ENCODE data around the gene FGF4.

Gene FGF4, protein sequence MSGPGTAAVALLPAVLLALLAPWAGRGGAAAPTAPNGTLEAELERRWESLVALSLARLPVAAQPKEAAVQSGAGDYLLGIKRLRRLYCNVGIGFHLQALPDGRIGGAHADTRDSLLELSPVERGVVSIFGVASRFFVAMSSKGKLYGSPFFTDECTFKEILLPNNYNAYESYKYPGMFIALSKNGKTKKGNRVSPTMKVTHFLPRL

DNA sequence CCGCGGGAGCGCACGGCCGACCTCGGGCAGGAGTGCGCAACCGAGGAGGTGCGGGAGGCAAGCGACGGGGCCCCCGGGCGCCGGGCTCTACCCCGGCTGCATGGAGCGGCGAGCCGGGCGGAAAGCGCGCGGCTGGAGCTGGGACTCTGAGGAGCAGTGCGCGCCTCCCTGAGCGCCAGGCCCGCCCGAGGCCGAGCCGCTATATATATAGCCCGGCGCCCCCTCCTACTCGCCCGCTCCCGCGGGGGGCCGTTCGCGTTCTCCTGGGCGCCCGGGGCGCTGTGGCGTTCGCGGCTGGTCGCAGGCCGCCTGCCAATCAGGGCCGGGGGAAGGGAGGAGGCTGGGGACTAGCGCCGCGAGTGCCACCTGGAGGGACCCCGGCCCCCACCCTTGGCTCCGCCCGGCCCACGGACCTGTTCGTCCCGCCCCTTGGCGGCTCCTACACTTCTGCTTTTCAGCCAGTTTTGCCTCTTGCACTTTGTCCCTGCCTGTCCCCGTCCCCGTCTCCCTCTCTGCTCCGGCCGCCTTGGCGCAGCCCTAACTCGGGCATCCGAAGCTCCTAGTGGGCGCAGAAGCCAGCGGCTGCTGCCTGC lies at the start of gene FGF4:
TSS of gene FGF4 (minus strand) at position 179 of the 593 bp plus-strand sequence. CDS start 257 bp downstream, outside the sequence.
- no peak for DNase-seq

DNA sequence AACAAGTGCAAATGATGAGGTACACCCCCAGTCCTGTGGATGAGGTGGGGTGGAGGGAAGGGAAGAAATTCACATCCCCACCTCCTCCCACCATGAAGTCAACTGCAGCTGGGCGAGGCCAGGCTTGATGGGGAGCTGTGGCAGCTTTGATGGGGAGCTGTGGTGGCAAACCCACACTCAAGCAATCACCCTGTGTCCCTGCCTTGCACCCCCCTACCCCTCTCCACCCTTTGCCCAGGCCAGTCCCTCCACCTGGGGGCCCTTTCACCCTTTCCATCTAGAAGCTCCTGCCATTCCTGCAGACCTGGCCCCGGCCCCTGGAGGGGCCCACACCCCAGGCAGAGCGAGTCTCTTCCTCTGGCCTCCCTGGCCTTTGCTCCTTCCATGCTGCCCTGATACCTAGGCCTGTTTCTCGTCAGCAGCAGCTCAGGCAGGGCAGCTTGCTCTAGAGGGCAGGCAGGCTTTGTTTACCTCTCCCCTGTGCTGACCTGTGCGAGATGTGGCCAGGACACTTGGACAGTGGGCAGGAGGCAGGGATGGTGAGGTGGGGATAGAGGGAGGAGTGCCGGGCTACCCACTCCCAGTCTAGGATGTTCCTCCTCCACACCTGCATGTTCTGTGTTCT lies 48.6 kb upstream of the FGF4 start:
- DNase-seq = no peak

DNA sequence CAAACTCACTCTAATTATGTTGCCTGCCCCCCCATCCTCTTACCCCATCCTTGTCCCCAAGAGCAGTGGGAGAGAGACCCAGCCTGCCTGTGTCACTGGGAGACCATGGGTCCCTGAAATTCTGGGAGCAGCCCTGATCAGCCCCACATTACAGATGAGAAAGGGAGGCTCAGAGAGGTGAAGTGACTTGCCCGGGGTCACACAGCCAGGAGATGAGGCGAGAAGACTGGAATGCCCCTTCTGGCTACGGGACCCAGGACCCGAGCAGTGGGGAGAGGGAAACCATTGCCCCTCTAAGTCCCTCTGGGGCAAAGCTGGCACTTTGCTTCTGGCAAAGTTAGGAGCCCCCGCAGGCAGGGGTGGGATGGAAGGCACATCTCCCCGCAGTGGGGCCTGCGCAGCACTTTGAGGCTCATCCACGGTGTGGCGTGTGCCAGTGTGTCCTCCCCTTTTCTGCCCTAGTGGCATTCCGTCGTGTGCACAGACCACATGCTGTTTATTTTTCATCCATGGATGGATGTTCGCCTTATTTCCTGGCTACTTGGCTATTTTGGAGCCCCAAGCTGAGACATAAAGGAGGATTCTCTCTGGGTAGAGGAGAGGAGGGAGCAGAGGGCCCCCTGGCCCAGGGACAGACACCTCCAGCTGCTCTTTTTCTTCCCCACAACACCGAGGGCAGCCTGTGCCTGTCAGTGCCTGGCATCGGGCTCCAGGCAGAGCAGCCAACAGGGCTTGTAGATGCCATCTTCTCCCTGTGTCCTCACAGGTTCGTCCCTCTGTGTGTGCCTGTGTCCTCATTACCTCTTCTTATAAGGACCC lies 47.7 kb upstream of the FGF4 start:
- no peak for DNase-seq

DNA sequence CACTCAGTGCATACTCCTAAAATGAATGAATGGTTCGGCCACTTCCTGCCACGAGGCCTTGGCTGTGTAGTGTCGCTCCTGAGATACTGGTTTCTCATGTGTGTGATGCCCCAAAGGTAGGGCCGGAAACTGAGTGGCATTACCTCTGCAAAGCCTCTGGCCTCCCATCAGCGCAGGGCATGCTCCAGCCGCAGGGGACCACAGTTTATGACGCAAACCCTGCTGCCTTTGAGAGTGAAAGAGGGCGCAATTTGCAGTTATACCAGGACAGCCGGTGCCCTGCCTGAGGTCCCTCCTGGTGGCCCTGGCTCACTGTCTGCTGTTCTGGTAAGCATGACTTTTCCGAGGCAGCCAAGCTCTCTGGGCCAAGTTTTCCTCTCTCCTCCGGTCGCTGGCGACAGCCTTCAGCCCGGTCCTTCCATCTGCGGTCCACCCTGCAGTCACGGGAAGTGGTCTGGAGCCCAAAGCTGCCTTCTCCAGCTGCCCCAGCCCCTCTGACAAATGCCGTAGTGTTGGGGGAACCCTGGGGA lies 46.4 kb upstream of the FGF4 start:
- DNase-seq = no peak

DNA sequence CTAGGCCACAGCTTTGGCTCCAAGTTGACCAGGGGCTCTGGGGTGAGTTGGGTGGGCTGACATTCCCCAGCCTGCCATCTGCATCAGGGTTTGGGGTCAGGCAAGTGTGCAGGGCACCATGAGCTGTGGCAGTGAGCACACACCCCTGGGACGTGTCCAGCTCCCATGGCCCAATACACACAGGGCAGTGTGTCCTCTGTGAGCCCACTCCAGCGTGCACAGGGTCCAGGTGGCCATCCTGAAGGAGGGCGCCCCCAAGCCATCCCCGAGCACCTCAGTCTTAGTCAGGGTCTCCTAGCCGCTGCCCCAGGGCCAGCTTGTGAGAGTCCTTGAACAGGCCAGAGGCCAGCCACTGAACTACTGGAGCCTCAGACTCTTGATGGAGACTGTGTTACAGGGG lies 45.3 kb upstream of the FGF4 start:
- no peak for DNase-seq

DNA sequence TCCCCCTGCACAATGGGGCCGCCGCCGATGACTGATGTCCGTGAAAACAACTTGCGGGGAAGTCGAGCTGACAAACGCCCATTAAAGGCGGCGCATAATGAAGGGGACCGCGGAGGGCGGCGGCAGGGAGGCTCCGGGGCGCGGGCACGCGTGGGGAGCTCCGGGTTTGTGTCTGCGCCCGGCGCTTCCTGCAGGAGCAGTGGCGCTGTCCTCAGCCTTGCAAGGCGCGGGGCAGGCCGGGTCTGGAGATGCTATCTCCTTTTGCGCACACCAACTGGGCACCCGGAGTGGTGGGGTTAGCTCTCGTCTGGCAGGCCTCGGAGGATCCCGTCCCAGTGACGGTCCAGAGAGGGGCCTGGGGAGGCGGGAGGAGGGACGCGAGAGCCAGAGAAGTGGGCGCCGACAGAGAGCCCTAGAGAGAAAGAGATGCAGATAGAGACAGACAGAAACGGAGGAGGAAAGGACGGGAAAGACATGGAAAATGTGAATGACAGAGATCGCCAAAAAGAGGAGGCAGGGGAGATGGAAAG lies 44.5 kb upstream of the FGF4 start:
- DNase-seq = no peak

DNA sequence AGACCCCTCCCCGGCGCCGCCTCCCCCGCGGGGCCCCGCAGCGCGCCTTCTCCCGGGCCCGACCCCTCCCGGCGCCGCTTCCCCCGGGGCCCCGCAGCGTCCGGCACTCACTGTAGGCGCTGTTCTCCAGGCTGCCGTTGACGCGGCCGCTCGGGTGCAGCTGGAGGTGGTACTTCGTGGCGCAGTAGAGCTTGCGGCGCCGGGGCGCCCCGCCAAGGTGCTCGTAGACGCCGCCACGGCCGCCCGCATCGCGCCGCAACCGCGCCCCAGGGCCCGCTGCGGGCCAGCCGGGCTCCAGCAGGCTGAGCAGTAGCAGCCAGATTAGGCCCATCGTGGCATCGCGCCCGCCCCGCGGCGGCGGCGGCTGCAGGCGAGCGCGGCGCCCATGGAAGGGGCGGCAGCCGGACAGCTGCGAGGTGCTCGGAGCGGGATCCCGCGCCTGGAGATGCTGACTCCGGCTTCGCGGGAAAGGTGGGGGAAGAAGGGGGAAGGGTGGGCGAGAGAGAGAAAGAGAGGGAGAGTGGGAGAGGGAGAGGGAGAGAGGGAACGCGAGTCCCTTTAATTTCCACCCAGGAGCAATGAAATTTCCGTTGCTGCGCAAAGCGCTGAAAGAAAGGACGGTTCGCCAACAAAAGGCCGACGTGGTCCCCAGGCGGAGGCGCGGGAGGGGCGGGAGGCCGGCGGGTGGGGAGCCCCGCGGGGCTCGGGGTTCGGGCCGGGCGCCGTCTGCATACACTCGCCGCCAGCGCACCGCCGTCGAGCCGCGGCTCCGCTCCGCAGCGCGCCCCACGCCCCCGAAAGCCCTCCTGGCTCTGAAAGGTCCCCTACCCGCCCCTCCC lies 43.7 kb upstream of the FGF4 start, which contains the start of gene FGF3:
TSS of gene FGF3 (minus strand) at position 814 of the 839 bp plus-strand sequence. CDS start at position 331, 483 bp downstream.
- DNase-seq = no peak

DNA sequence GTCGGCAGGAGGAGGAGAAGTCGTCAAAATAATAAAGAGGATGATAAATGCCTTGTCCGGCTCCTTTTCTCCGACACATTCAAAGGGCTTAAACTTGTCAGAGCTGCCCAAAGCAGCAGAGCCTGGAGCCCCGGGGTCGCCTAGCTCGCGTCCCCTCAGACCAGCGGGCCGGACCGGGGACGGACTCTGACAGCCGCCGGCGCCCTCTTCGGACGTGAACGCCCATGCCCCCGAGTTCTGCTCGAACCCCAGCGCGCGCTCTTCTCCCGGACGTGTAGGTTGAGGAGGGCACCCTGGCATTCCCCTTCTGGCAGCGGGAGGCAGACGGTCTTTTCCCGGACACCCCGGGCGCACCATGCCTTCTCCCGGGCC lies 43.1 kb upstream of the FGF4 start:
- no peak for DNase-seq

DNA sequence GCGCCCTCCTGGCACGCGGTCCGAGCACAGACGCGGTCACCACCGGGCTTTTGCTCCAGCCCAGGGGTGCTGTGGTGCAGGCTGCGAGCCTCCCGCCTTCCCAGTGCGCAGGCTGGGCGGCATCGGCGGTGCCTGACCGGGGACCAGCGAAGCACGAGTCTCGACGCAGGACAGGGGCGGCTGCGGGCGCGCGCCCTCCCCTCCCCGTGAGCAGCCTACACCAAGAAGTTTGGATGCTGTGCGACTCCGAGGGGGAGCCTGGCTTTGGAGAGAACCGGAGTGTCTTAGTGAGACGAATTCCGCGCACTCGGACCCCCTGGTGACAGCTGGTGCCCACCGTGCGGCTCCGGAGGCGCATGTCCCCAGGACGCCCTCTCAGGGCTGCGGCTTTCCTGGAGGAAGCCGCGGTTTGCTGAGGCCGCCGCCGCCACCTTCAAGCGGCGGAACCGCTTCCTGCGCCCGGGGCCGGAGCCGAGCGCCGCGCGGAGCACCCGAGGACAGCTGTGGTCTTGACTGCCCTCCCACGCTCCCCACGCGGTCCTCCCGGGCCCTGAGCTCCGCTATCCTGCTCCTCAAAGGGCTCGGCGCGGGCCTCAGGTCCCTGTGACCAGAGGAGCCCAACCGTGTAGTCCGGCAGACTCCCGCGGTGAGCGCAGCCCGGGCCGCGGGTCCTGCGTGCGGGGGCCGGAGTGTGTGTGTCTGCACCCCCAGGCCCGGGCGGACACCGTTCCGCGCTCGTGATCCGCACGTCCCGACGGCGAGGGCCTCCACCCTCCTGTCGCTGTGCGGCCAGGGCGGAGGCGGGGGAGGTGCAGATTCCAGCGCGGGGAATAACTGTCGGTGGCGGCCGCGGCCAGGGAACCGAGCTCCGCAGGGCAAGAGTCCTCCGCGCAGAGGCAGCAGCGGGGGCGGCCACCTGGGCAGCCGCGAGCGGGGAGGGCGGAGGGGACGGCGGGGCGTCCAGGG lies 42.4 kb upstream of the FGF4 start:
- no peak for DNase-seq

DNA sequence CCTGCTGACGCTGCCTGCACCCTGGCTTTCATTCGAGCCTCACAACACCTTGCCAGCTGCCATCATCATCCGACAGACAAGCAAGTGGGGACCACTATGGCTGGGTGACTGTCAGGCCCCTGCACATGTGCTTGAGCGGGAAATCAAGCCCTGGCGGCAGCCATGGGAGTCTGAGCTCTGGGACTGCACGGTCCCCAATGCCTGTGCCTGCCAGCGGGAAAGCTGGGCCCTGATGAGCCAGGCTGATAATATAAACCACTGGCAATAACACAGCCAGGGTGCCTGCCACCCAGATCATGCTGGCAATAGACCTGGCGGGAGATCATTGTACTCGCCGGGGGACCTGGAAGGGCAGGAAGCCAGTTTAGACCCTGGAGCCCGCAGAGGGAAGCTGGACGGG lies 41.5 kb upstream of the FGF4 start:
- no peak for DNase-seq

DNA sequence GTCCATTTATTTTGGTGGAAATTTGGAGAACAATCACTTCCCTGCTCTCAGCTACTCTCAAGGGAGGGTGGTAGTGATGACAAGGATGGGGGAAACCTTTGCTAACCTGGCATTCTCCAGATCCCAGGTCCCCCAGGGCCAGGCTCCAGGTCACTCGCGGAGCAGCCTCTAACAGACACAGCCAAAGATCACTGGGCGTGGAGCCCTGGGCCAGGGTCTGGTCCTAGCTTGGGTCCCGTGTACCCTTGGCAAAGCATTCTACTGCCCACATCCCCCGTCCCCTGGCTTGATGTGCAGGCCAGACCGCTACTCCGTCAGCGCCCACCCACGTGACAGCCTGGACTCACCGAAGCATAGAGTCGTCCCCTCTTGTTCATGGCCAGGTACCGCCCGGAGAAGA lies 40.8 kb upstream of the FGF4 start:
- DNase-seq = no peak

DNA sequence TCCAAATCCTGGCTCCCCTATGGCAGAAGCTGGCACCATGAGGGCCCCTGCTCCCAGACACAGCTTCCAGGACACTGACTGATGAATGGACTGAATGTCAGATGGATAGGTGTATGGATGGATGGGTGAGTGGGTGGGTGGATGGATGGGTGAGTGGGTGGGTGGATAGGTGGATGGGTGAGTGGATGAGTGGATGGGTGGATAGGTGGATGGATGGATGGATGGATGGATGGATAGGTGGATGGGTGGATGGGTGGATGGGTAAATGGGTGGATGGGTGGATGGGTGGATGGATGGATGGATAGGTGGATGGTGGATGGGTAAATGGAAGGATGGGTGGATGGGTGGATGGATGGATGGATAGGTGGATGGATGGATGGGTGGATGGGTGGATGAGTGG lies 39.8 kb upstream of the FGF4 start:
- no peak for DNase-seq

DNA sequence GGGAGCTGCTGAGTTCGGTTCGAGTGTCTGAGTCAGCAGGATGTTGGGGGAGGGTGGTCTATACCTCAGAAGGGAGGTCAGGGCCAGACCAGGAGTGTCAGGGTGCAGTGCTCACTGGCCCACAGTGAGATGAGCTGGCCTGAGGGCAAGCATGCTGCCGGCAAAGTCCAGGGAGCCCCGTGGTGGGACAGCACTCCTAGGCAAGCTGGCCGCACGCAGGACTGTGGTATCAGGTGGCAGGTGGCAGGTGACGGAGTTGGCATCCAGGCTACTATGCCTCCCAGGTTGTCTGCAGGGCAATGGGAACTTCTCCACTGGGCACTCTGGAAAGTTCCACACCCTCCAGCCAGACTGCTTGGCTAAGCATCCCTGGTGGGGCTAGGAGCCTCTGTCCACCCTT lies 39.3 kb upstream of the FGF4 start:
- DNase-seq = no peak

DNA sequence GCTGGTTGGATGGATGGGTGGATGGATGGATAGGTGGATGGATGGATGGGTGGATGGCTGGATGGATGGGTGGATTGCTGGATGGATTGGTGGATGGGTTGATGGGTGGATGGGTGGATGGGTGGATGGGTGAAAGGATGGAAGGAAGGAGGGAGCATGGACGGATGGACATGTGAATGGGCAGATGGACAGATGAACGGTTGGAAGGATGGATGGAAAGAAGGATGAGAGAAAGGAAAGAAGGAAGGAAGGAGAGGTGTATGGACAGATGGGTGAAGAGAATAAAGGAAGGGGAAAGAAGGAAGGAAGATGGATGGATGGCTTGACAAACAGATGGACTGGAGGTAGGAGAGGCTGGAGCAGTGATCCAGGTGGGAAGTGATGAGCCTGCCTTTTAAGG lies 38.7 kb upstream of the FGF4 start:
- no peak for DNase-seq

DNA sequence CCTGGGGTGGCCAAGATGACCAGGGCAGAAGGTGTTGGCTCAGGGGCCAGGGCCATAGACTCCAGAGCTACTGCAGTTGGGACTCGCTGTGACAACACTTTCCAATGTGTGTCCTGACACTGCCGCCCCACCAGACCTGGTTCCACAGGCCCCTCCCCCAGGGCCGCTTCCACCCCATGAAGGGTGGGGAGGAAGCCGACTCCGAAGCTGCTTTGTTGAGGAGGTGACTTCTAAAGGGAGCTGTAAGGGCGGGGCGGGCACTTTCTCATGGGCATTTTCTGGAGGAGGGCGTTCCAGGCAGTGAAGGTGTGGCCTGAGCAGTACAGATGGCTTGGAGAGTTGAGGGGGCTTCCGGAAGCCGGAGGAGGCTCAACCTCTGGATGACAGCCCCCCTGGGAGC lies 37.8 kb upstream of the FGF4 start:
- DNase-seq = no peak

DNA sequence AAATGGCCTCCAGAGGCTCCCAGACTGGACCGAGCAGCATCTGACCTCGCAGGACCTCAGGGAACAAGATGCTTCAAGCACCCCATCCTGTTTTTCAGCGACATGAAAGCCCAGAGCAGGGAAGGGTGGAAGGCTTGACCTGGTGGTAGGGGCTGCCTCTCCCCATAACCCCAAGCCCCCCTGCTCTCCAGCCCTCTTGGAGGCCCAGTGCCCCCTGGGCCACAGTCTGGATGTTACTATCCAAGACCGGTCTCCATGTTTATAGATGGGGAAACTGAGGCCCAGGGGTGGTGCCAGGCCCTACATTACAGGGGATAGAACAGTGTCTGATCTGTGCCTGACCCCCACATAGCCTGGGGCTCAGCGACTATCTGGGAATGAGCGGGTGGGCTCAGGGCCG lies 37.1 kb upstream of the FGF4 start:
- DNase-seq = no peak

DNA sequence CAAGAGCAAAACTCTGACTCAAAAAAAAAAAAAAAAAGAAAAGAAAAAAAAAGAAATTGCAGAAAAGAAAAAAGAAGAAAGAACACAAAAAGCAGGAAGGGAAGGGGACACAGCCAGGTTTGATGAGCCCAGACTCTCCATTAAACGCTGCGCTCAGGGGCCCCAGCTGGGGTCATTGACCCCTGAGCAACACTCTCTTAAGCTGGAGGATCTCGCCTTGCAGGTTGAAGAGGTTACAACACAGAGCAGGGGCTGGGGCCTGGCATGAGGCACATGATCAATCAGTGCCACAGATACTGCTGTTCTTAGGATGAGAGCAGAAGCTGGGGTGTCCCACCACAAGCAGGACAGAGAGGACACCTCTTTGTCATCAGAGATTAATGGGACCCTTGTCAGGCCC lies 36.3 kb upstream of the FGF4 start:
- DNase-seq = no peak

DNA sequence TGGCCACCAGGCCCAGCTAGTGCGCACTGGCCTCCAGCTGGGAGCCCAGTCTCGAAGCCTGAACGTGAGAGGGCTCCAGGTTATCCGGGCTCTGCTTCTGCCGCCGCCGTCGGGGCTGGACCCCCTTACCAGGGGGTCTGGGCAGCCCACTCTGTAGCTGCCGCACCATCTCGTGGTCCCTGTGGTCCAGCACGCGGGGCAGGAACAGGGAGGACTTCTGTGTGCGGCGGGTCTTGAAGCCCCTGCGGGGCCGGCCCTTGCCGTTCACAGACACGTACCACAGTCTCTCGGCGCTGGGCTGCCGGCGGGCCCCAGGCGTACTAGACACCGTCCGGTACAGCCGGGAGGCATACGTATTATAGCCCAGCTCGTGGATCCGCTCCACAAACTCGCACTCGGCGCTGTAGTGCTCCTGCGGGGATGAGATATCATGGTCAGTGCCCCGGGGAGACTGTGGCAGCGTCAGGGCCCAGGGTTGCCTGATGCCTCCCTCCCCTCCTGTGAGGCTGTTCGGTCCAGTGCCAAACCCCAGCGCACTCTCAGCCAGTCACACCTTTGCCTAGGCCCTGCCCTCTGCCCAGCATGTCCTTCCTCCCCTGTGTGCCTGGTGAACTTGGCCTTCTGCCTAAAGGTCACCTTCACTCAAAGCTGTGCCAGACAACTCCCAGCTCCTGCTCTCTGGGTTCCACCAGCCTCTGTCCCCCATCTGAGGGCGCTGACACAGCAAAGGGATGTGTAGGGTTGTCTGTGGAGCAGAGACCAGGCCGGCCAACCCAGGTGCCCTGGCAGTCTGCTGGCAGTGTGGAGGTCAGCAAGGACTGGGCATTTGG lies 35.4 kb upstream of the FGF4 start:
- no peak for DNase-seq

DNA sequence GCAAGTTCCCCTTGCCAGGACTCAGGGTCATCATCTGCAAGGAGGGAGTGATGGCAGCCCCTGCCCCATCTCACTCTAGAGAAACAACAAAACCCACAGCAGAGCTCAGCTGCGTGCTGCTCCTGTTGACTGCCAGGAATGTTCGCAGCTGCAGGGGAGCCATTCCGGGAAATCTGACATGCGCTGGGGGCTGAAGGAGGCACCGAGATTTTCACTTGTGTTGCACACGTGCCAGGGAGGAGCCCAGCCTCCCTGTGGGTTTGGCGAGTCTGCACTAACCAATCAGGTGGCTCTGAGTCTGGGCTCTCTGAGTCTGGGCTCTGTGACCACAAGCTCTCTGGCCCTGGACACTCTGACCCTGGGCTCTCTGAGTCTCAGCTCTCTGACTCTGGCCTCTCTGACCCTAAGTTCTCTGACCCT lies 33.5 kb upstream of the FGF4 start:
- no peak for DNase-seq
